ENCODE measurements around the gene EML3.

DNA sequence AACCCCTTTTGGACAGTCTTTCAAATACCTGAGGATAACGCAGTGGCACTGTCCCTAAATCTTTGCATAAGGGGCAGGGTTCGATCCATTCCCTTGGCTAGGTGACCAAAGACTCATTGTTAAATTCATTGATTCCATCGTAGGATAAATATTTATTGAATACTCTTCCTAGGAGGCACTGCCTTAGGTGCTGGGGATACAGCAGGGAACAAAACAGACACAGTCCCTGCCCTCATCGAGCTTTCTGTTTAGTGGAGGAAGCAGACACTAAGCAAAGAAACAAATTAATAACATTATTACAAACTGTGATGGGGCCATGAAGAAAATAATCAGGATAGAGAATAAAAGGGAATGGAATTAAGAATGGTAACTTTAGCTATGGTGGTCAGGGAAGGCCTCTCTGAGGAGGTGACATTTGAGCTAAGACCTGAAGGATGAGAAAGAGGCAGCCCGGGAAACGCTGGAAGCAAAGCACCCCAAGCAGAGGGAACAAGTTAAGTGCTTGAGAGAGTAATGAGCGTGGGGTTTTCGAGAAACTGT lies 8.5 kb upstream of the EML3 start:
- TF ChIP-seq, protein P1, sequence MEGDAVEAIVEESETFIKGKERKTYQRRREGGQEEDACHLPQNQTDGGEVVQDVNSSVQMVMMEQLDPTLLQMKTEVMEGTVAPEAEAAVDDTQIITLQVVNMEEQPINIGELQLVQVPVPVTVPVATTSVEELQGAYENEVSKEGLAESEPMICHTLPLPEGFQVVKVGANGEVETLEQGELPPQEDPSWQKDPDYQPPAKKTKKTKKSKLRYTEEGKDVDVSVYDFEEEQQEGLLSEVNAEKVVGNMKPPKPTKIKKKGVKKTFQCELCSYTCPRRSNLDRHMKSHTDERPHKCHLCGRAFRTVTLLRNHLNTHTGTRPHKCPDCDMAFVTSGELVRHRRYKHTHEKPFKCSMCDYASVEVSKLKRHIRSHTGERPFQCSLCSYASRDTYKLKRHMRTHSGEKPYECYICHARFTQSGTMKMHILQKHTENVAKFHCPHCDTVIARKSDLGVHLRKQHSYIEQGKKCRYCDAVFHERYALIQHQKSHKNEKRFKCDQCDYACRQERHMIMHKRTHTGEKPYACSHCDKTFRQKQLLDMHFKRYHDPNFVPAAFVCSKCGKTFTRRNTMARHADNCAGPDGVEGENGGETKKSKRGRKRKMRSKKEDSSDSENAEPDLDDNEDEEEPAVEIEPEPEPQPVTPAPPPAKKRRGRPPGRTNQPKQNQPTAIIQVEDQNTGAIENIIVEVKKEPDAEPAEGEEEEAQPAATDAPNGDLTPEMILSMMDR (IDR thresholded peaks at IDR 0.05) = no peak
- no peak for TF ChIP-seq POLR2A (IDR thresholded peaks at IDR 0.05)

Data from lower leg skin (tissue), 3 donors.